BE2C (cell line): ENCODE results near the gene SERBP1.

Source experiments
- DNase-seq: peaks from one replicate; pipeline ENCODE4 v3.0.0-alpha.2; 2020
- H3K27me3 ChIP-seq: fragments of 250-450 bp; sonication (Bioruptor Pico); 2 replicates; pipeline ENCODE4 v1.5.1; 2020; ENCODE audit warnings: mild to moderate bottlenecking
- H3K36me3 ChIP-seq: fragments of 250-450 bp; sonication (Bioruptor Pico); 2 replicates; pipeline ENCODE4 v1.5.1; 2020; ENCODE audit warnings: mild to moderate bottlenecking
- H3K4me1 ChIP-seq: fragments of 250-450 bp; sonication (Bioruptor Pico); 2 replicates; pipeline ENCODE4 v1.5.1; 2020
- H3K4me3 ChIP-seq: 2 replicates; pipeline ENCODE4 v1.5.1; 2011; ENCODE audit warnings: low read depth, low read length
- H3K9me3 ChIP-seq: fragments of 250-450 bp; sonication (Bioruptor Pico); 2 replicates; pipeline ENCODE4 v1.5.1; 2020
- CTCF ChIP-seq: IDR thresholded peaks from 2 replicates; pipeline ENCODE4 v1.5.1; 2012; ENCODE audit warnings: mild to moderate bottlenecking, low read depth, low read length

Gene SERBP1

GRCh38 chr1:67381154-67381553 is 49.0 kb downstream of the SERBP1 start:
- Histone ChIP-seq H3K4me3 (no peak overlapping the region), H3K9me3 (no peaks in the 10 kb centered on the region), H3K27me3 (no peaks in the 10 kb centered on the region), H3K4me1 (no peaks in the 10 kb centered on the region), H3K36me3 (no peaks in the 10 kb centered on the region)
- no peak for DNase-seq
- no peak for TF ChIP-seq CTCF

- no peak for DNase-seq
- no peaks in the 10 kb centered on the region for H3K4me1 ChIP-seq
- no peaks in the 10 kb centered on the region for H3K36me3 ChIP-seq
- no peaks in the 10 kb centered on the region for H3K9me3 ChIP-seq
- no peak for TF ChIP-seq CTCF
- no peaks in the 10 kb centered on the region for H3K27me3 ChIP-seq
- no peak overlapping the region for H3K4me3 ChIP-seq
Observed at GRCh38 chr1:67377253-67377652, 52.9 kb downstream of the SERBP1 start.

- no peak for DNase-seq
- Histone ChIP-seq H3K36me3 (no peaks in the 10 kb centered on the region), H3K27me3 (no peaks in the 10 kb centered on the region), H3K4me1 (no peaks in the 10 kb centered on the region), H3K9me3 (no peaks in the 10 kb centered on the region), H3K4me3 (no peak overlapping the region)
- no peak for TF ChIP-seq CTCF
Observed at GRCh38 chr1:67376381-67376780, 53.8 kb downstream of the SERBP1 start.

- DNase-seq, result no peak
- no peak for TF ChIP-seq CTCF
- Histone ChIP-seq H3K4me1 (no peaks in the 10 kb centered on the region), H3K4me3 (no peak overlapping the region), H3K27me3 (no peaks in the 10 kb centered on the region), H3K9me3 (no peaks in the 10 kb centered on the region), H3K36me3 (no peaks in the 10 kb centered on the region)
Observed at GRCh38 chr1:67372898-67373297, 57.3 kb downstream of the SERBP1 start.

GRCh38 chr1:67372136-67372535 is 58.1 kb downstream of the SERBP1 start:
- TF ChIP-seq CTCF, result no peak
- H3K36me3 ChIP-seq, result no peaks in the 10 kb centered on the region
- H3K4me3 ChIP-seq, result no peak overlapping the region
- H3K9me3 ChIP-seq, result no peaks in the 10 kb centered on the region
- DNase-seq, result no peak
- no peaks in the 10 kb centered on the region for H3K27me3 ChIP-seq
- H3K4me1 ChIP-seq, result no peaks in the 10 kb centered on the region

DNA sequence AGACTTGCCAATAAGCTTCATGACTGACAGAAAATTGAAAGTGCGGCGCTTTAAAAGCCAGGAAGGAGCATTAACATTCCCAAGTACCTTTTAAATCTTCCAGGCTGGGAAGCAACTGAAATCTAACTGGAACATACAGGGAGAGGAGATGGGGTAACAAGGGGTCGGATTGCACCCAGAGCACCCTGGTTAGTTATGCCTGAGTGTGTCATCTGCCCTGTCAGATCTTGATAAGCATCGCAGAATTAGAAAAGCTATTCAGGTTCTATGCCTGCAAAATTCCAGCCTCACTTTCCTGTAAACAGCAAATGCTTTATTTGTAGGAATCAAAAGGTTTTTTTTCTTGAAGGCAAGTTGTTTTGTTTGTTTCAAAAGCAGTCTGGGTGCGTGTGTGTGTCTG is 58.5 kb downstream of the SERBP1 start:
- Histone ChIP-seq H3K36me3 (no peaks in the 10 kb centered on the region), H3K4me3 (no peak overlapping the region), H3K27me3 (no peaks in the 10 kb centered on the region), H3K4me1 (no peaks in the 10 kb centered on the region), H3K9me3 (no peaks in the 10 kb centered on the region)
- no peak for DNase-seq
- no peak for TF ChIP-seq CTCF
